ENCODE data around the gene SPINK6. TPM values are rescaled to one million over a fixed set of nuclear protein-coding genes. Genes with fewer than 3 reads are reported as not detected.

Gene SPINK6
- polyA plus RNA-seq, 2 of the 4 experiments (the other 2 are of a cell fraction), result 1.0 TPM

DNA sequence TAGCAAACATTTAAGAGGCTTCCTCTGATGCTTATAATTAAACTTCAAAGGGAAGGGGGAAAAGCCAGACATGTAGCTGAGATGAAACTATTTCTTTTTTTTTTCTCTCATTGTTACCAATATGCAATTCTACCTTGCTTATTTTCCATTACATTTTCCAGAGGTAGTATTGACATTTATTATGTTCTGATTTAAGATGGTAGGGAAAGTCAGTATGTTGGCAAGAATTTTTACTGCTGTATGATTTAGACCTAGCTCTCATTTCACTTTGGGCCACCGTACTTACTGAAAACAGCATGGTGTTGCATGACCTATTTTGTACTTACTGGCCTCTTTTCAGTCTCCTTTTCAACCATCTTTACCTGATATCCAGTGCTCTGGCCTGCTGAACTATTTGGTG, 9.6 kb upstream of the SPINK6 start:
- ATAC-seq (no peak), FAIRE-seq (no peak), DNase-seq (ENCODE audit: low read depth in 1 of 2, low spot score in 1 of 2) (no peak)
- CTCF ChIA-PET, result interaction anchor here (0.8 to 2.3 kb wide), 3 partner anchors 14 to 23 kb away, joined by 3 to 6 read pairs (median 3); no protein-coding TSS in a partner anchor
- no peak overlapping the region for H3K27ac ChIP-seq
- POLR2A ChIA-PET, result no interaction called here
- 61% methylated on average over 1 of the region's 1 CpG for WGBS (ENCODE audit: missing lambda C conversion rate)
- no peak for TF ChIP-seq JUN (IDR thresholded peaks at IDR 0.05)
- no peak for TF ChIP-seq EP300 (IDR thresholded peaks at IDR 0.05)
- TF ChIP-seq SMC3 (IDR thresholded peaks at IDR 0.05), result no peak
- no peak for TF ChIP-seq ZFP36 (IDR thresholded peaks at IDR 0.05; ENCODE audit: borderline replicate concordance, partially characterized antibody)
- no peak for TF ChIP-seq FOXS1 (CRISPR knock-in tag; IDR thresholded peaks at IDR 0.05)
- TF ChIP-seq, protein P1, sequence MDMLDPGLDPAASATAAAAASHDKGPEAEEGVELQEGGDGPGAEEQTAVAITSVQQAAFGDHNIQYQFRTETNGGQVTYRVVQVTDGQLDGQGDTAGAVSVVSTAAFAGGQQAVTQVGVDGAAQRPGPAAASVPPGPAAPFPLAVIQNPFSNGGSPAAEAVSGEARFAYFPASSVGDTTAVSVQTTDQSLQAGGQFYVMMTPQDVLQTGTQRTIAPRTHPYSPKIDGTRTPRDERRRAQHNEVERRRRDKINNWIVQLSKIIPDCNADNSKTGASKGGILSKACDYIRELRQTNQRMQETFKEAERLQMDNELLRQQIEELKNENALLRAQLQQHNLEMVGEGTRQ (IDR thresholded peaks at IDR 0.05), result no peak
- no peak for TF ChIP-seq JUNB (IDR thresholded peaks at IDR 0.05)
- no peak for TF ChIP-seq CBX8 (IDR thresholded peaks at IDR 0.05)
- TF ChIP-seq, protein P2, sequence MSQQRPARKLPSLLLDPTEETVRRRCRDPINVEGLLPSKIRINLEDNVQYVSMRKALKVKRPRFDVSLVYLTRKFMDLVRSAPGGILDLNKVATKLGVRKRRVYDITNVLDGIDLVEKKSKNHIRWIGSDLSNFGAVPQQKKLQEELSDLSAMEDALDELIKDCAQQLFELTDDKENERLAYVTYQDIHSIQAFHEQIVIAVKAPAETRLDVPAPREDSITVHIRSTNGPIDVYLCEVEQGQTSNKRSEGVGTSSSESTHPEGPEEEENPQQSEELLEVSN (IDR thresholded peaks at IDR 0.05; ENCODE audit: borderline replicate concordance, low read depth), result no peak
- TF ChIP-seq NPAS2 (CRISPR knock-in tag; IDR thresholded peaks at IDR 0.05; ENCODE audit: borderline replicate concordance), result no peak
- no peak for TF ChIP-seq ZNF302 (CRISPR knock-in tag; IDR thresholded peaks at IDR 0.05)
- TF ChIP-seq HOXA7 (CRISPR knock-in tag; IDR thresholded peaks at IDR 0.05), result no peak
- TF ChIP-seq HOXB5 (CRISPR knock-in tag; IDR thresholded peaks at IDR 0.05), result no peak
- TF ChIP-seq RNF2 (IDR thresholded peaks at IDR 0.05; ENCODE audit: borderline replicate concordance, low read depth), result no peak
- TF ChIP-seq EHMT2 (IDR thresholded peaks at IDR 0.05; ENCODE audit: low read depth), result no peak
- TF ChIP-seq GATA3 (IDR thresholded peaks at IDR 0.05; ENCODE audit: borderline replicate concordance), result no peak
- TF ChIP-seq PHF8 (IDR thresholded peaks at IDR 0.05; ENCODE audit: borderline replicate concordance, low read depth), result no peak
- TF ChIP-seq MAZ (IDR thresholded peaks at IDR 0.05; ENCODE audit: borderline replicate concordance, low read depth, low read length), result no peak
- TF ChIP-seq, protein P3, sequence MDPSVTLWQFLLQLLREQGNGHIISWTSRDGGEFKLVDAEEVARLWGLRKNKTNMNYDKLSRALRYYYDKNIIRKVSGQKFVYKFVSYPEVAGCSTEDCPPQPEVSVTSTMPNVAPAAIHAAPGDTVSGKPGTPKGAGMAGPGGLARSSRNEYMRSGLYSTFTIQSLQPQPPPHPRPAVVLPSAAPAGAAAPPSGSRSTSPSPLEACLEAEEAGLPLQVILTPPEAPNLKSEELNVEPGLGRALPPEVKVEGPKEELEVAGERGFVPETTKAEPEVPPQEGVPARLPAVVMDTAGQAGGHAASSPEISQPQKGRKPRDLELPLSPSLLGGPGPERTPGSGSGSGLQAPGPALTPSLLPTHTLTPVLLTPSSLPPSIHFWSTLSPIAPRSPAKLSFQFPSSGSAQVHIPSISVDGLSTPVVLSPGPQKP (IDR thresholded peaks at IDR 0.05; ENCODE audit: low read depth, low read length), result no peak
- TF ChIP-seq, protein P4, sequence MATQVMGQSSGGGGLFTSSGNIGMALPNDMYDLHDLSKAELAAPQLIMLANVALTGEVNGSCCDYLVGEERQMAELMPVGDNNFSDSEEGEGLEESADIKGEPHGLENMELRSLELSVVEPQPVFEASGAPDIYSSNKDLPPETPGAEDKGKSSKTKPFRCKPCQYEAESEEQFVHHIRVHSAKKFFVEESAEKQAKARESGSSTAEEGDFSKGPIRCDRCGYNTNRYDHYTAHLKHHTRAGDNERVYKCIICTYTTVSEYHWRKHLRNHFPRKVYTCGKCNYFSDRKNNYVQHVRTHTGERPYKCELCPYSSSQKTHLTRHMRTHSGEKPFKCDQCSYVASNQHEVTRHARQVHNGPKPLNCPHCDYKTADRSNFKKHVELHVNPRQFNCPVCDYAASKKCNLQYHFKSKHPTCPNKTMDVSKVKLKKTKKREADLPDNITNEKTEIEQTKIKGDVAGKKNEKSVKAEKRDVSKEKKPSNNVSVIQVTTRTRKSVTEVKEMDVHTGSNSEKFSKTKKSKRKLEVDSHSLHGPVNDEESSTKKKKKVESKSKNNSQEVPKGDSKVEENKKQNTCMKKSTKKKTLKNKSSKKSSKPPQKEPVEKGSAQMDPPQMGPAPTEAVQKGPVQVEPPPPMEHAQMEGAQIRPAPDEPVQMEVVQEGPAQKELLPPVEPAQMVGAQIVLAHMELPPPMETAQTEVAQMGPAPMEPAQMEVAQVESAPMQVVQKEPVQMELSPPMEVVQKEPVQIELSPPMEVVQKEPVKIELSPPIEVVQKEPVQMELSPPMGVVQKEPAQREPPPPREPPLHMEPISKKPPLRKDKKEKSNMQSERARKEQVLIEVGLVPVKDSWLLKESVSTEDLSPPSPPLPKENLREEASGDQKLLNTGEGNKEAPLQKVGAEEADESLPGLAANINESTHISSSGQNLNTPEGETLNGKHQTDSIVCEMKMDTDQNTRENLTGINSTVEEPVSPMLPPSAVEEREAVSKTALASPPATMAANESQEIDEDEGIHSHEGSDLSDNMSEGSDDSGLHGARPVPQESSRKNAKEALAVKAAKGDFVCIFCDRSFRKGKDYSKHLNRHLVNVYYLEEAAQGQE (IDR thresholded peaks at IDR 0.05), result no peak
- no peaks in the 10 kb centered on the region for H3K9me3 ChIP-seq
- no peak overlapping the region for H3K4me3 ChIP-seq
- no peak overlapping the region for H3K4me2 ChIP-seq
- no peaks in the 10 kb centered on the region for H3K4me1 ChIP-seq

DNA sequence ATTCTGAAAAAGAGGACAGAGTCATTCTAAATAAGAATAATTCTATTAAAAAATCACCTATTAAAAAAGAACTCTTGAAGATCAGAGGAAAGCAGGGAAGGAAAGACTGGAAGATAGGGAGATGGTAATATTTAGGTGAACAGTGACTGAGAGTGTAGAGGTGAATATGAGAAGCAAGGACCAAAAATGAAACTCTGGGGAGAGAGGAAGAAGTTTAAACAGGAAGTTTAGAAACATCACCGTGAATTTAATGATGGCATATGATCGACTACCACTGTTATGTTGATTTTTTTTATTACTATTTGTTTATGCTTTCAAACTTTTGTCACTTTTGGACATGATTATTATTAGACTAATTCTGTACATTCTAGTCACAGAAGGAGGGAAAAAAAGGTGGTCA, 1.7 kb upstream of the SPINK6 start:
- no peak overlapping the region for H3K4me2 ChIP-seq
- no peak for TF ChIP-seq RAD21 (conservative IDR thresholded peaks at IDR 0.05 in 1 of 2, IDR thresholded peaks at IDR 0.05 in 1 of 2)
- no peak for TF ChIP-seq ZSCAN20 (CRISPR knock-in tag; IDR thresholded peaks at IDR 0.05)
- no peak for TF ChIP-seq HDAC2 (IDR thresholded peaks at IDR 0.05)
- H3K4me1 ChIP-seq, result no peaks in the 10 kb centered on the region
- no peak for FAIRE-seq
- CTCF ChIA-PET, result no interaction called here
- WGBS (ENCODE audit: missing lambda C conversion rate), result 20% methylated on average over 2 of the region's 2 CpGs
- no peaks in the 10 kb centered on the region for H3K9me3 ChIP-seq
- H3K27ac ChIP-seq, result no peak overlapping the region
- ATAC-seq, result no peak
- POLR2A ChIA-PET, result no interaction called here
- H3K4me3 ChIP-seq, result no peak overlapping the region
- no peak for DNase-seq (ENCODE audit: low read depth in 1 of 2, low spot score in 1 of 2)
